GM21529 (cell line): Measurements from ENCODE around the gene UNC79.

Experiments used
- ATAC-seq: cut with Tn5 transposase; IDR thresholded peaks from one replicate; pipeline ENCODE4 v1.9.1; 2021; ENCODE audit not compliant: unreplicated experiment

Gene UNC79

GRCh38 chr14:93745603-93746273, 315.0 kb downstream of the UNC79 start:
- ATAC-seq: no peak

DNA sequence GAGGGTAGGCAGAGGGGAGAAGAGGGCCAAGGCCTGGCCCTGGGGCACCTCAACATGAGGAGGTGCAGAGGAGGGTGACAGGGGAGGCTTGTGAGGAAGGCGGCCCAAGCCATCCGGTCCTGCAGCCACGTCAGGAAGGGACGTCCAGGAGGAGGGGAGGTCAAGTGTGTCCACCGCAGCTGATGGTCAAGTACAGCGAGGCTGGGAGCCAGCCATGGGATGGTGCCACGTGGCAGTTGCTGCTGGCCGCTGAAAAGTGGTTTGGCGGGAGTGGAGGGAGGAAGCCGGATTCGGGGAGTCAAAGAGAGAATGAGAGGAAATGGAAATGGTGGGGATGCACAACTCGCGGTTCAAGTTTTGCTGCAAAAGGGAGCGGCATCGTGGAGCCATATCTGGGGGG, 316.4 kb downstream of the UNC79 start:
- ATAC-seq: no peak

- ATAC-seq: no peak
These were observed 316.8 kb downstream of the UNC79 start for GRCh38 chr14:93747560-93747959.

DNA sequence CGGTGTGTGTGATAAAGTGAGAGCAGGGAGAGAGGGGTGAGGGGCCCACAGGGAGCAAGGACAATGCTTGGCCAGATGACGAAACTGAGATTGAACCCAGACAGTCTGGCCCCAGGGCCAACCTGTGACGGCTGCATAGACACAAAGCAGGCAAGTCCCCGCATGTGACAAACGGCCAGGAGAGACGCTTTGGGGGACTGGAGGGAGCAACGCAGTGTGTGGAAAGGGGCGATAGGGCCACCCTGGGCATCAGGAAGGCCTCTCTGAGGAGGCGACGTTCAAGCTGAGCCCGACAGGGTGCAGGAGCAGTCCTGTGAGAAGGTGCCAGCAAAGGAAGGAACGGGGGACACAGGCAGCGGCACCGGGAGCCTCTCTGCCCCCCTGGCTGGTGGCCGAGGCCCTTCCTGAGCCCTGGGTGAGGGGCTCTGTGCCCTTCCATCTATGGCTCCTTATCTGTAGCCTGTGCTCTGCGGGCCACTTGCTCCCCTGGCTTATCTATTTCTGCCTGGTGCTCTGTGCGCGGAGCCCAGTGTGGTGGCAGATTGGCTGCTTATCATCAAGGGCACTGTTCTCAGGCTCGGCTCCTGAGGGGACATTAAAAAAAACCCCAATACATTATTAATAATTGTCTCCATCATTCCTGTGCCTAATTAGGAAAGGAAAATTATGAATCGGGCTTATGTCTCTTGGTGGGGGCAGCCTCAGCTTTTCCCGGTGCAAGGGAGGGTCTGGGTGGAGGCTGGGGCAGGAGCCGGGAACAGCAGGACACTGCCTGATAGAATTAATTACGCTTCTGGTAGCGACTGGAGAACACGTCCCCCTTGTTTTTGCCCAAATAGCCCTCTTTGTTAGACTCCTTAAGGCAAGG, 317.7 kb downstream of the UNC79 start:
- ATAC-seq: no peak

DNA sequence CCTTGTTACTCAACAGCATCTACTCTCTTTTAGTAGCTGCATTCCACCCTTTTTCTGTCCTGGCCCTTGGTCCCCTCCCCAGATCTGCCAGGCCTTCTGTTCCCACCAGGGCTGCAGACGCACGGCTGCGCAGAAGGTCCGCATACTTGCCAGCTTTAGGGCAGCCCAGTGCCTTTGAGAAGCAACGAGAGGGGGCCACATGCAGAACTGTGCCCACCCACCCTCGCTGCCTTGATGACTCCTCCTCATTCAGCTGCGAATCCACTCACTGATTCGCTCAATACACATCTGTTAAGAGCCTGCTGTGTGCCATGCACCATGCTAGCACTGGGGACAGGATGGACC, 318.3 kb downstream of the UNC79 start:
- no peak for ATAC-seq

- no peak for ATAC-seq
These were observed 321.4 kb downstream of the UNC79 start for GRCh38 chr14:93751946-93752655.

DNA sequence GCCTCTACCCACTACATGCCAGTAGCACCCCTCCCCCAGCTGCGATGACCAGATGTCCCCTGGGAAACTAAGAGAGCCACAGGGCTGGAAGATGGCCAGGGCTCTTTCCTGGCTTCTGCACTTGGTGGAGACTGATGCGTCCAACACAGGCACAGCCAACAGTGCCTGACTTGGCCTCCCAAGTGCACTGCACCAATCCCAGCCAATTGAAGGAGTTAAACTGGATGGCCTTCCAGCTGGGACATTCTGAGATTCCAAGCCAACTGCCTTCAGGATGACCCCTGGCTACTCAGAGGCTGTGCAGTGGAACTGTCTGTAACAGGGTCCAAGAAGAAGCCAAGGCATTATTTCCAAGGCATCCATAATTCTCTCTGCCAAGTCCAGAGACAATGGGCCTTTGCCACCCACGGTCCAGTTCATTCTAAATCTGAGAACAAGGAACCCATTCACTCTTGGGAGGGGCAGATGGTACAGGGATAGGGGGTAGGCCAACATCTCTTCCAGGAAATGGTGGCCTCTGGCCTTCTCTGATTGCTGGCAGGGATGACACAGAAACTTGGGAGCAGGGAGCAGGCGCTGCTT, 322.3 kb downstream of the UNC79 start:
- no peak for ATAC-seq

DNA sequence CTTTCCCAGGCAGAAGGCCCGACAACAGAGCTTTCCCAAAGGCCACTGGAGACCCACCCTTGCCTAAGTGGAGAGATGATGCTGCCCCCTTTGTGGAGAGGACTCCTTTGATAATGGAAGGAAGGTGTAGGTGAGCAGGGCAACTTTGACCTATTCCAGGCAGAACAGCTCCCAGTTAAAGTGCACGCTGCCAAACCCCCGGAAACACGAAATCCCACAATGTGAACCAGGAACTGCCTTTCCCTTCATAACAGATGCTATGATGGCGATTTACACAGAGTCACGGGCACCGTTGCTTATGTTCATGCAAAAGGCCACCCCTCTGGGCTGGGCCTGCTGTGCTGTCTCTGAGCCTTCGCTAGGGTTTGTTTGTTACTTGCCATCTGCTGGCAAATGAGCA, 322.9 kb downstream of the UNC79 start:
- no peak for ATAC-seq

DNA sequence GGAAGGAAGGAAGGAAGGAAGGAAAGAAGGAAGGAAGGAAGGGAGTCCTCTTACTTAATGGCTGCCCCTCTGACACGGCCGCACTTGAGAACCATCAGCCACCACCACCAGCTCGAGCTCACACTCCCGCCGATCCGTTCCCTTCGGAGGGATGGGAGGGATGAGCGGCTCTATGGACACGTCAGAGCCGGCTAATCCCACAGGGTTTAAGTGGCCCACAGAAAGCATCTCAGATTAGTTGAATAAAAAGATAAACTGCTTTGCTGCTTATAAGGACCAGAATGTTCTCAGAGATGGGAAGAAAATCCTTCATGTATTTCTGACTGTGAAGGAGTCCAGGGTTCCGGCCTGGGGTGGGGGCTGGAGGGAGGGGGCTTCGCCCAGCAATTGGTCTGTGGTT, 326.5 kb downstream of the UNC79 start:
- no peak for ATAC-seq
